Measurements from ENCODE around the gene PTH2R. TPM values are rescaled to one million over a fixed set of nuclear protein-coding genes. Genes with fewer than 3 reads are reported as not detected.
"Not testable (repeated sequence)": the region's sequence is repeated elsewhere in the genome, so short reads cannot be mapped to it uniquely, and the experiment has no call there.

PTH2R gene, protein sequence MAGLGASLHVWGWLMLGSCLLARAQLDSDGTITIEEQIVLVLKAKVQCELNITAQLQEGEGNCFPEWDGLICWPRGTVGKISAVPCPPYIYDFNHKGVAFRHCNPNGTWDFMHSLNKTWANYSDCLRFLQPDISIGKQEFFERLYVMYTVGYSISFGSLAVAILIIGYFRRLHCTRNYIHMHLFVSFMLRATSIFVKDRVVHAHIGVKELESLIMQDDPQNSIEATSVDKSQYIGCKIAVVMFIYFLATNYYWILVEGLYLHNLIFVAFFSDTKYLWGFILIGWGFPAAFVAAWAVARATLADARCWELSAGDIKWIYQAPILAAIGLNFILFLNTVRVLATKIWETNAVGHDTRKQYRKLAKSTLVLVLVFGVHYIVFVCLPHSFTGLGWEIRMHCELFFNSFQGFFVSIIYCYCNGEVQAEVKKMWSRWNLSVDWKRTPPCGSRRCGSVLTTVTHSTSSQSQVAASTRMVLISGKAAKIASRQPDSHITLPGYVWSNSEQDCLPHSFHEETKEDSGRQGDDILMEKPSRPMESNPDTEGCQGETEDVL
- total RNA-seq, result 1.1 TPM

DNA sequence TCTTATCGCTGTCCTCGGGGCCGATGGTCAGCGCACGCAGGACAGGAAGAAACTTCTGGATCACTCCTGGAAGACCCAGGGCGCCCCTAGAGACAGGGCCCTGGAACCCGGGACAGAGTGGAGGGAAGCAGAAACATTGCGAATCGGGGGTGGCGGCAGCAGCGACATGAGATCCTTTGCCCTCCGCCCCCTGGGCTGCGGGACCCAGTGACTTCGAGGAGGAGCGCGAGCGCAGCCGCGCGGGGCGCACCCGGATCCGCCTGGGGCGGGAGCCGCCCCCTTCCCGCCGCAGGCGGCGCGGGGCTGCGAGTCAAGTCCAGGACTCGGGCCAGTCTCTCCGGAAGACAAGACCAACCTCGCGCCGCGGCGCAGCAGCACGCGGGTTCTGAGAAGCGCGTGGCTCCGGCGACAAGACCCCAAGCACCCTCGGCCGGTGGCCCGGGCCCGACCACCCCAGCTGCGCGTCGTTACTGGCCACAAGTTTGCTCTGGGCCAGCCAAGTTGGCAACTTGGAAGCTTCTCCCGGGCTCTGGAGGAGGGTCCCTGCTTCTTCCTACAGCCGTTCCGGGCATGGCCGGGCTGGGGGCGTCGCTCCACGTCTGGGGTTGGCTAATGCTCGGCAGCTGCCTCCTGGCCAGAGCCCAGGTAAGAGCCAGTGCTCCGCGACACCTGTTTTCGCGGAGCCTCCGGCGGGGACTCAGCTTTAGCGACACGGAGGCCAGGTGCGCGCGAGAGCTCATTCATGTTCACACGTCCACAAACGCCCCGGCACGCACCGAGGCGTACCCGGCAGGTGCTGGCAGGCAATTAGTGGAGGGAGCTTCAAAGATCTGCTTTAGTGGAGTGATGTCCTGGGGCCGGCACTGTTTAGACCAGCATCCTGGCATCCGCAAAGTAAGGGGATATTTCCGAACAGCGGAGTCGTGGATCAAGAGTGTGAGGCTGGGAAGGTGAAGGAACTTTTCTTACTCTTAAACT lies at the start of gene PTH2R:
TSS of gene PTH2R (plus strand) at position 319 of the 978 bp plus-strand sequence. CDS start at position 571, 252 bp downstream.
- DNase-seq (ENCODE audit: low spot score), result no peak

DNA sequence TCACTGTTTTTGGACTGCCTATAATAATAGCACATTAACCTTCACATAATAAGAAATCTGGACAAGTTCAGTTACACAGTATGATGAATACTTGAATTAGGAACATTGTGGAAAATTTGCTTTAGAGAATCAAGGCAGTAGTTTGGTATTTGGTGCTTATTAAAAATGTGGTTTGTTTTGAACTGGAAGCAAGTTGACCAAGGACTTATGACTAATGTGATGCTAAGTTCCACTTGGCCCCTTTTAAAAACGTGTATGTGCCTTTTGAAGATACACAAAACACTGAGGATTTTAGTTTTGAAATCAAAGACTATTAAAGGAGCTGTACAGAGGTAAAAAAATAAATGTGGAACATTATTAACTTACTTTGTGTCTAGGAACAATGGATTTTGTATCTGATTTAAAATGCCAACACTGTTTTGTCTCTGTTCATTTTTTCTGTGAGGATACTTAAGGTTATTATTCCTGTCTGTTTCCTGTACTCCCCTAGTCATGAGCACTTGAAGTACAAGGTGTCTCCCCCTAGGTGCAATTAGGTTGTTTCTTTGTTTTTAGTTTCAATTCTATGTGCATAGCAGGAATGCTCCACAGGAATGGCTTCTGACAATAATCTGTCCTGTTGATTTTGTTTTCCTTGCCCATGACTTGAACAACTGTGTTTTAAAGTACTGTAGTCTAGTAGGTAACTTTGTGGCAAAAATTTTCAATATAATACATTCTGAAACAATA lies 49.6 kb upstream of the PTH2R start:
- no peak for DNase-seq (ENCODE audit: low spot score)

DNA sequence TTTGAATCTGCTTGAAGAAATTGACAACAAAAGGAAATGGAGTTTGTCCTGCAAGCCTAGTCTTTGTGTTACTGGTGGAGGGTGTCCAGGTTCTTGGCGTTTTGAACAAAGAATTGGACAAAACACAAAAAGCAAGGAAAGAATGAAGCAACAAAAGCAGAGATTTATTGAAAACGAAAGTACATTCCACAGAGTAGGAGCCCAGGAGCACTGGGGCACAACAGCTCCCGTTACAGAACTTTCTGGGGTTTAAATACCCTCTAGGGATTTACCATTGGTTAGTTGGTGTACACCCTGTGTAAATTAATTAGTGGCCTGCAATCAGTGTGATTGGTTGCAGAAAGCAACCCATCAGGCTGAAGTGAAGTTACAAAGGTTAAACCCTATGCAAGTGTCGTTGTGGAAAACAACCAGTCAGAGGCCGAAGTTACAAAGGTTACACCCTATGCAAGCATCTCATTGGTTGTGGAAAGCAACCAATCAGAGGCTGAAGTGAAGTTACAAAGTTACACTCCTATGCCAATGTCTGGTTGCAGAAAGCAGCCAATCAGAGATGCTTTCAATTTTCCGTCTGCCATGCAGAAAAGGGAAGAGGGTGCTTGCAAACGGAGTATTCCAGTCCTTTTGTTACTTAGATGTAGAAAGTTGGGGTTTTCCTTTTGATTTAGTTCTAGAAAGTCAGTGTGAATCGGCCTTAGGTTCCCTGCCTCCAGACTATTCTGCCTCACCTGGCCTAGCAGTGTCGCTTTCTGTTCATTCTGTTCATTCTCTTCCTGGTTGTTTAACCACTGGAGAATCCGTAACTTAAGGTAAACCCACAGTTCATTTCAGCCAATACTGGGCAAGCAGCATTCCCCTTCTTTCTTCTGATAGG lies 47.6 kb upstream of the PTH2R start:
- DNase-seq (ENCODE audit: low spot score), result no peak

DNA sequence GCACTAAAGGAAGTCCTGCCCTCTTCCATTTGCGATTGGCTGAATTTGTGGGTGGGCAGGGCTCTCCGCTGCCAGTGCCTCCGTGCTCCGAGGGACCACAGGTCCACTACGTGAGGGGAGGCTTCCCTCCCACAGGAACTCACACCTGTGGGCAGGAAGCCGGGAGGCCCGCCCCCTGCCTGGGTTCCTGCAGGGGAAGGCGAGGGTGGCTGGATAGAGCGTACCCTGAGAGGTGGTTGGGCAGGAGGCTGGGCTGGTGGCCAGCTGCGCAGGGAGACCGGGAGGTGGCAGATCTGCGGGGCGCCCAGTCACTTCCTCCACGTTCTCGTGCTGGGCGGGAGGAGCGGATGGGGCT lies 47.0 kb upstream of the PTH2R start:
- DNase-seq (ENCODE audit: low spot score), result no peak

DNA sequence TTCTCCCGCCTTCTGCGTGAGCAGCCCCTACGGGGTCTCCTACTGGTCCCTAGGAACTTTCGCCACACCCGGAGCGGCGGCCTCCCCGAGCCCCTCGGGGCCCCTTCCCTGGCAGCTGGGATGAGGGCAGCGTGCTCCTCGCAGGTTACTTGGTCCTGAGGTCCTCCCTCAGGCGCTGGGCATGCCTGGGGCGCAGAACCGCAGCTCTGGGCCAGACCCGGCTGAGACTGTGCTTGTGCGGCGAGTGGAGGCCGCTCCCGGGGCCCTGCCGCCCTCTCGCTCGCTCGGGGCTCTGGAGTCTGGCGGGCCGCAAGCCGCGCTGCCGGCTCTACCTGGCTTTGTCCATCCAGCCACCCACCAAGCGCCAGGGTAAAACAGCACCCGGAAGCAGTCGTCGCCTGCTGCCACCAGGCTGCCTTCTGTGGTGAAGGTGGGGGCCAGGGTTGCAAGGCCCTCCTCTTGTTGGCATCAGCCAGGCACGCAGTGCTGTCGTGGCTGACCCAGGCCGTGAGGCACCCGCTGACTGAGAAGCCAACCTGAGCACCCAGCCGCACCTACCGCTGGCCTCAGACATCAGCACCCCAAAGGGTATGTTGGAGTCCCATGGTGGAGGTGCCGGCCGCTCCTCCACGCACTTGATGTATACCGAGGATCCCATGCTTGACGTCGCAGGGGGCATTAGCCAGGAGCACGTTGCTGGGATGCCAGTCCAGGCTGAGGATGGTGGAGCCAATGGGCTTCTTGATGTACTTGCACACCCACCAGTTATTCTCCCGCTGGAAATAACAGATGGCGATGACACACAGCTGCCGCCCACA lies 46.1 kb upstream of the PTH2R start:
- no peak for DNase-seq (ENCODE audit: low spot score)

DNA sequence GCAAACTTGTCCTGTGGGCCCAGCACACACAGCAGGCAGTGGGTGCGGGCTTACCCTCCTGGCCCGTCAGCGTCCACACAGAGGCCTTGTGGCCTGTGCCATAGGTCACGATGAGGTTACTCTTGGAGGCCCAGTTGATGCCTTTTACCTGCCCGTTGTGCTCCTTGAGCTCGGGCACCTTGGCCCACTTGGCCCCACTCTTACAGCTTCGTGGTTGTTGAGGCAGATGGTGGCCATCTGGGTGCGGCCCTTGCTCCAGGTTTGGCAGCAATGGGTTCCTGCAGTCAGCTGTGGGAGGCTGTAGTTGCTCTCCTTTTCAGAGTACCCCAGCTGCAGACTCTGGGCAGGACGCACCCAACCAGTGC lies 45.5 kb upstream of the PTH2R start:
- DNase-seq (ENCODE audit: low spot score), result no peak

DNA sequence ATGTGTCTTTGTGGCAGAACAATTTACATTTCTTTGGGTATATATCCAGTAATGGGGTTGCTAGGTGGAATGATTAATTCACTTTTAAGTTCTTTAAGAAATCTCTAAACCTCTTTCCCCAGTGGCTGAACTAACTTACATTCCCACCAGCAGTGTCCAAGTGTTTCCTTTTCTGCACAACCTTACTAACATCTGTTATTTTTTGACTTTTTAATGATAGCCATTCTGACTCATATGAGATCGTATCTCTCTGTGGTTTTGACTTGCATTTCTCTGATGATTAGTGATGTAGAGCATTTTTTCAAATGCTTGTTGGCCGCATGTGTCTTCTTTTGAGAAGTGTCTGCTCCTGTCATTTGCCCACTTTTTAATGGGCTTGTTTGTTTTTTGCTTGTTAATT lies 43.1 kb upstream of the PTH2R start:
- DNase-seq (ENCODE audit: low spot score), result no peak

DNA sequence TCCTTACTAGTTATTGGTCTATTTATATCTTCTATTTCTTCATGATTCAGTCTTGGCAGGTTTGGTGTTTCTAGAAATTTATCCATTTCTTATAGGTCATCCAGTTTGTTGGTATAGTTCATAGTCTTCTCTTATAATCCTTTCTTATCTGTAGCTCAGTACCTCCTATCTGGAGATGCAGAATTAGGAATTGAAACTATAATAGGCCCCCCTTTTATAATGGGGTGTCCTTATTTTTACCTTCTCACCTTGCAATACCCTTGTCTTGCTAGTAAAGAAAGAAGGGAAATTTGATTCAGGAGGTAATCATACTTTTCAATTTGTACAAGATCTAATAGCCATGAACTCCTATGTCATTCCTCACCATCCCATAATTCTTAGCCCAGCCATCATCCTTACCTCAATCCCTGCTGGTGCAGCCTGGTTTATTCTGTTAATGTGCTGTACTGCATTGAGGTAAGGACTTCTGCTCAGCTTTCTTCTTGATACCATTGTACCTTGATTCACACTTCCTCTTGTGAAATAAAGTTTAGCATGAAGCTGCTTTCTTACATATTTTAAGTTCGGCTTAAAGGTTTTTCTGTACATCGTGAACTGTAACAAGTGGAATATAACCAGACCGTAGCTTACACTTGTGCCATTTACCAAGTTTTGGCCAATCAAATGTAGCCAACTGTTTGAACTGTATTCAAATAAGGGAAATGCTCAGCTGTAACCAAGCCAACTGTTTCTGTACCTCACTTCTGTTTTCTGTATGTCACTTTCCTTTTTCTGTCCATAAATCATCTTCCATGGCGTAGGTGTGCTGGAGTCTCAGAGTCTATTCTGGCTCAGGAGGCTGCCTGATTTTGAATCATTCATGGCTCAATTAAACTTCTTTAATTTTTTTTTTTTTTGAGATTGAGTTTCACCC lies 40.1 kb upstream of the PTH2R start:
- DNase-seq (ENCODE audit: low spot score), result no peak

DNA sequence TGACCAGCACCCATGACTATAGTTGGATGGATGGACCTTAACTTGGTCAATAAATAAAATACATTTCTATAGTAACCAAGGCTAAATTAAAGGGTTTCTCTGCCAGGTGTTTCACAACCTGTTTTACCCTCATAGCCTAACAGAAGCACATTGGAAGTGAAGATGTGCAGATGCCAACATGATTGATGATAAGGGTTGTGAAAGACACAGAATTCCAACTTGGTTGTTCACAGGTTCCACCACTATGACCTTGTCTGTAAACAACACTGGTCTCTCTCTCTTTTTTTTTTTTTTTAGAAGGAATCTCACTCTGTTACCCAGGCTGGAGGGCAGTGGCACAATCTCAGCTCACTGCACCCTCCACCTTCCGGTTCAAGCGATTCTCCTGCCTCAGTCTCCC lies 37.5 kb upstream of the PTH2R start:
- DNase-seq (ENCODE audit: low spot score), result no peak

DNA sequence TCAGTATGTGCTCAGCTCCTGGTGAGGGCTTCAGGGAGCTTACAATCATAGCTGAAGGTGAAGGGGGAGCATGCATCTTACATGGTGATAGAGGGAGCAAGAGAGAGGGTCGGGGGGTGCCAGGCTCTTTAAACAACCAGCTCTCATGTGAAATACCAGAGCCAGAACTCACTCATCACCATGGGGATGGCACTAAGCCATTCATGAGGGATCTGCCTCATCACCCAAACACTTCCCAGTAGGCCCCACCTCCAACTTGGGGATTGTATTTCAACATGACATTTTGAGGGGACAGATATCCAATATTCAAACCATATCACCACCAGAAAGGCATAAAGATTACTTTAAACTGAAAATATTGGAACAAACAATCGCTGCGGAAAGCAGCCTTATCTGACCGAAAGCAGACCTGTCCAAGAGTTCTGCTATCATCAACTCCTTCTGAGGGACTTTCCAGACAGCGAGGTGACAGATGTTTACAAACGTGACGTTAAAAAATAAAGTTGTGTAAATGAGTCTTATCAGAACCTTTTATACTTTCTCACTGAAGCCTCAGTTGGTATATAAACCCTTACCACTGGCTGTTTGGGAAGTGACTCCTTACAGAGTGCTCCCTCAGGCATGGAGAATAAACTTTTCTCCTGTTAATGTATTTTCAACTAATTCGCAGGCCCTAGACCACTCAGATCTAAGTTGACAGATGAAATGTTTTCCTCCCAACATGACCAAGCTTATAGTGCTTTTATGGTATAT lies 35.5 kb upstream of the PTH2R start:
- DNase-seq (ENCODE audit: low spot score), result no peak

DNA sequence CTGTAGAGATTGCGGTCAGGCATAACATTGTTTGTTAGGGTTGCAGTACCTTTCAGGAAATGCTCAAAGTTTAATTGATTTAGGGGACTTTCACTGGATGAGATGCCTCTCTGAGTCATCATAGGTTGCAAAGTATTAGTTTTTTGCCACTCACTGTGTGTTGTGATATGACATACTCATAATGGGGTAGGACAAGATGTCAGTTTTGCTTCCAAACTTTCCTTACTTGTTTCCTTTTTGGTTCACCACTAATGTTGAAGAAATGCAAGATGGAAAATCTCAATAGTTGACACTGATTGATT lies 35.0 kb upstream of the PTH2R start:
- no peak for DNase-seq (ENCODE audit: low spot score)

DNA sequence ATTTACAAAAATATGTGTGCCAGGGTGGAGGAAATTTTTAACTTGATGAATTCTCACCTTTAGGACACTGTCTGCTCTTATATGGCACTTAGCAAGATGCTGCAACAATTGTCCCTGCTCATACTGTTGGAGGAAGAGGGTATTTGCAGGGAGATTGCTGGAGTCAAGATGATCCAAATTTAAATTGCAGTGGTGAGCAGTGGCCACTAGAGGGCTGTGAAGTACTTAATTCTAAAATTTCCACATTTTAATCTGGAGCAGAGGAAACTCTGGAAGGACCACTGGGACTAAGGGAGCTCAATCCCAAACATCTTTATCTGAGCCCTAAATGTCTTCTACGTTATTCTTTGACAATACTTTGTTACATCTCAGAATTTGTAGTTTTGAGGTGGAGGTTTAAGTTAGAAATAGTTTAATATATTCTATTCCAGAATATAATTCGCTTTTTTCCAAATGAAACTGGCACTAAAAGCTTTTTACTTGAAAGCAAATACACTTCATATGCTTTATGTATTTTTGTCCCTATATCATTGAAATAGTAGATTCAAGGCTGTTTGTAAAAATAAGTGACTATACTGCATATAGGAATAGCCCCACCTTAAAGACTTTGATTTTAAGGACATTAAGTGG lies 33.0 kb upstream of the PTH2R start:
- peak; percentile 33 for DNase-seq (ENCODE audit: low spot score)

DNA sequence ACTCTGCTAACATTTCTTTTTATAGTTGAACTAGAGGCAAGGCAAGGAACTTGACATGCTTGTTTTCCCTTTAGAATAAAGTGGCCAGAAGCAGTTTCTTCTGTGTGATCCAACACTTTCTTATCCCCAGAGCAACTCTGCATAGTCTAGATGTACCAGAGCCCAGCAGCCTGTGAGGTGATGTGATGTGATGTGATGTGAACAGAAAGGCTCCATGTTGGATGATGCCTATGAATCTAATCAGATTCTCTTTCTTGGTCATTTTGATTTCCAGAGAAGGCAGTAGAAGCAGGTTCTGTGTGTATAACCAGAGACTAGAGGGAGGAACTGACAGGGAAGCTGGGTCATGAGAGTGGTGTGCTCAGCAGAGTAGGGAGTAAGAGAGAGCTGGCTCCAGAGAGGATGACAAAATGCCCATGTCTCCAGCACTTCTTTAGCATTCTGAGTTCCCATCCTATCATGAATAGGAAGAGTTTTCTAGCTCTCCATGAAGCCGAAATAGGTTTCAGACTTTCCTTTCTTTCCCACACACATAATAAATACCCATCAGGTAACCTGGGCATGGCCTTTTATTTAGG lies 31.0 kb upstream of the PTH2R start:
- no peak for DNase-seq (ENCODE audit: low spot score)

DNA sequence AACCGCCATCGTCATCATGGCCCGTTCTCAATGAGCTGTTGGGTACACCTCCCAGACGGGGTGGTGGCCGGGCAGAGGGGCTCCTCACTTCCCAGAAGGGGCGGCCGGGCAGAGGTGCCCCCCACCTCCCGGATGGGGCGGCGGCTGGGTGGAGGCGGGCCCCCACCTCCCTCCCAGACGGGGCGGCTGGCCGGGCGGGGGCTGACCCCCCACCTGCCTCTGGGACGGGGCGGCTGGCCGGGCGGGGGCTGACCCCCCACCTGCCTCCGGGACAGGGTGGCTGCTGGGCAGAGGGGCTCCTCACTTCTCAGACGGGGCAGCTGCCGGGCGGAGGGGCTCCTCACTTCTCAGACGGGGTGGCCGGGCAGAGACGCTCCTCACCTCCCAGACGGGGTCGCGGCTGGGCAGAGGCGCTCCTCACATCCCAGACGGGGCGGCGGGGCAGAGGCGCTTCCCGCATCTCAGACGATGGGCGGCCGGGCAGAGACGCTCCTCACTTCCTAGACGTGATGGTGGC lies 29.2 kb upstream of the PTH2R start:
- not testable (repeated sequence) for DNase-seq (ENCODE audit: low spot score)

DNA sequence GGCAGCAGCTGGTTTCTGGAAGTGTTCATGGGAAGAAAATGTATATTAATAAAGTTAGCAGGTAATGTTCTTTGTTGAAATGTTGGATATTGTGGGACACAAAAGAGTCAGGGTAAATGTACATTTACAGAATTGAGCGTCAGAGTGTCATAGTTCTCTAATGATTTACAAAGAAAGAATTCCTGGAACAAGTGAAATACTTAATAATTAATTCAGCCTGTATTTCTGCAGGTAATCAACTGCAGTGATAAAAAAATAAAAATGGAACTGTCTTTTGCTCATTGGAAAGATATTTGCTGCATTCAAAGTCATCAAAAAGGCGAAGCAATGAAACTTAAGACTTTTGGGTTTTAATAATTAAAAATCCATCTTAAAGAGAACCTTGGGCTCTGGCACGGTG lies 27.4 kb upstream of the PTH2R start:
- no peak for DNase-seq (ENCODE audit: low spot score)

DNA sequence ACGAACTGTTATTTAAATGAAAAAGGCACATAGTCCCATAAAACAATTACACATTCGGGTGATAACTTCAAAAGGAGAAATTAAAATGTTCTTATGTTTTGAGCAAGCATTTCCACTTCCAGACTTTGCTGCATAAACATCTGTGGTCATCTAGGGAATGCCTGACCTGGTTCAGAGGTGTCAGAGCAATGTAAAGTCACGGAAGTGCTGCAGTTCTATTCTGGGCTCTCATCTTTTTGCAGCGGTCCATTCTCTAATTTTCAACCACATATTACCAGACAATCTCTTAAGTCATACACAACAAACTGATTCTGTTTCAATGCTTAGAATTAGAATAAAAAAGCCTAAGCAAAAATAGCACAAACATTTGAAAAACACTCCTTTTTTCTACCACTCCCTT lies 22.0 kb upstream of the PTH2R start:
- DNase-seq (ENCODE audit: low spot score), result no peak

DNA sequence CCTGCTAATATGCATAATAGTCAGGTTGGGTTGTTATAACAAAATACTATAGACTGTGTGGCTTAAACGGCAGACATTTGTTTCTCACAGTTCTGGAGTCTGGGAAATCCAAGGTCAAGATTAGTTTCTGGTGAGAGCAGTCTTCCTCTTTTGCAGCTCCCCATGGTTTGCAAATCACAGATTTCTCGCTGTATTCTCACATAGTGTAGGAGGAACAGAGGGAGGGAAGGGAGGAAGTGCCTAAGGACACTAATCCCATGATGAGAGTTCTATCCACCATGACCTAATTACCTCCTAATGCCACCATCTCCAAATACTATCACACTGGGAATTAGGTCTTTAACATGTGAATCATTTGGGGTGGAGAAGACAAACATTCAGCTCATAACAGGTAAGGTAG lies 20.1 kb upstream of the PTH2R start:
- no peak for DNase-seq (ENCODE audit: low spot score)

Measured in mucosa of gallbladder (tissue), 1 donor.